Jurkat, Clone E6-1 (cell line): ENCODE results near the gene CBX3.

Experiments used
- DNase-seq: peaks from one replicate; pipeline ENCODE4 v3.0.0-alpha.2; 2011; ENCODE audit warnings: low read depth, low spot score
- H3K4me3 ChIP-seq: 2 replicates; pipeline ENCODE4 v1.5.1; 2011; ENCODE audit warnings: mild to moderate bottlenecking, low read length, control low read depth, moderate library complexity

The CBX3 gene

DNA sequence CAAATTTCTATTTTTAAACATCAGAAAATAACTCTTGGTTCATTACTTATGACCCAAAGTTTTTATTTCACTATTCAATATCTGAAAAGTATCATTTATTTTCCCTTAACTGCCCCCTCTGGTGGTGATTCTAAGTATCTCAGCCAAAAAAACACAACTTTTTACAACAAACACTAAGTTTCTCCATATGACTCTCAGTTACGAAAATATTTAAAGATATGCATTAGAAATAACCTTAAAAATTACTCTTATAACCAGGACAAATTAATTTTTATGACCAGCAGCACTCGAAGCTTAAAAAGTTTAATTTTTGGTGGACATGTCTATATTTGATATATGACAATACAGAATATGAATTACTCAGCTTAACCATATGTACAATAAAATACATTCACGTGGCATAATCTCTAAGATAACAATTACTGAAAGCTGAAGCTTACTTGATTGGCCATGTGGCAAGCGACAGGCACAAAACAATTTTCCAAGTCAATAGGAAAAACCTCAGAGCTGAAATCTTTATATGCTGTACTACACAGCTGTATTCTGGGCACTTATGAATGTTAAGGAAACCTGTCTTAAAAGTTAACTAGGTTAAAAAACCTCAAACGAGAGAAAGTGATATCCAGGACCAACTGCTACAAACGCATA lies 3.3 kb upstream of the CBX3 start:
- DNase-seq: no peak
- peak overlapping the region; percentile 96 for H3K4me3 ChIP-seq

DNA sequence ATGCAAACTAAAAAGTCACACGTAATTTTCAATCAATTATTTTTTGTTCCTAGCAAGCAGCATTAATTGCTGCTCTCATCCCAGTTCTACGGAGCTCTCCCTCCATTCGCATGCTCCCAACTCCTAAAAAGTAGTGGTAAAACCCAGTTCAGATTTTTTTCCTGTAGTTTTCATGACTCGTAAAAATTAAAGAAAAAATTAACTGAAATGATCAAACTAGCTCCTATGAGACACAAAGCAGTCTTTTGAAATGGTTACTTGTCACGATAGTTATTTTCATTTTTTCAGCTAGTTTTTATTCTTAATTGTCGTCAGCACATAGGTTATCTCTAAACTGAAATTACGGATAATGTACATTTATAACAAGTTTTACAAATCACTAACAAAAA lies 2.8 kb upstream of the CBX3 start:
- H3K4me3 ChIP-seq: peak overlapping the region; percentile 96
- no peak for DNase-seq

- peak; percentile 52 for DNase-seq
- H3K4me3 ChIP-seq: peak overlapping the region; percentile 96
Measured at GRCh38 chr7:26199301-26200037, 2.1 kb upstream of the CBX3 start.

GRCh38 chr7:26200038-26200443 lies 1.5 kb upstream of the CBX3 start:
- DNase-seq: peak; percentile 62
- H3K4me3 ChIP-seq: peak overlapping the region; percentile 96

DNA sequence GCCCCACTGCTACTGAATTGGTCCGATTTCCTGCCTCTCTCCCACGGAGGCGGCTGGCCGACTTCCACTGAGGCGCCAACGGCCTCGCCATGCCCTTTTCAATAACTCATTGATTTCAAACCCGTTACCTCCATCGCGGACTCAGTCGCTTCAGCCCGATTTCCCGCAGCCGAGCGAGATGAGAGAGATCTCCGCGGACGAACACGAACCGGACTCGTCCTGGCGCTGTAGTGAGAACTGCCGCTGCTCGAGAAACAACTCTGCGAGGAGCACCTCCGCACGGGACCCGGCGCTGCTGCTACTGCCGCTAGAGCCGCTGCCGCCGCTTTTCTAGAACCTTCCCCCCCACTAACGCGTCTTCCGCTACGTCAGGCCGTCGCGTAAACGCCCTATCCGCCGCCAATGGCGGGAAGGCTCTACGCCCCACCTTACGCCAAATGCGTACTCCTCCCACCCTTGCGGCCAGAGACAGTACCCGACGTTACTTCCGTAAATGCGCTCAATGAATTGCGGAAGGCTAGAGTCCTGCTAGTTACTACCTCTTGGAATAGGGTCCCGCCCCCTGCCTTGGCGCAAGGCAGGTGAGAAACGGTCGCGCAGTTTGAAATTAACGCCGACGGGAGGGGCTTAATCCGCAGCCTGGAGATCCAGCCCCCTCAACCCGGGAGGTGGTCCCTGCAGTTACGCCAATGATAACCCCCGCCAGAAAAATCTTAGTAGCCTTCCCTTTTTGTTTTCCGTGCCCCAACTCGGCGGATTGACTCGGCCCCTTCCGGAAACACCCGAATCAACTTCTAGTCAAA lies 900 bp upstream of the CBX3 start, which contains the start of gene HNRNPA2B1:
TSS of gene HNRNPA2B1 (minus strand) at position 303 of the 803 bp plus-strand sequence. CDS start at position 134, 169 bp downstream.
- peak within 1 kb of the TSS; percentile 96 for H3K4me3 ChIP-seq
- peak; percentile 98 for DNase-seq

DNA sequence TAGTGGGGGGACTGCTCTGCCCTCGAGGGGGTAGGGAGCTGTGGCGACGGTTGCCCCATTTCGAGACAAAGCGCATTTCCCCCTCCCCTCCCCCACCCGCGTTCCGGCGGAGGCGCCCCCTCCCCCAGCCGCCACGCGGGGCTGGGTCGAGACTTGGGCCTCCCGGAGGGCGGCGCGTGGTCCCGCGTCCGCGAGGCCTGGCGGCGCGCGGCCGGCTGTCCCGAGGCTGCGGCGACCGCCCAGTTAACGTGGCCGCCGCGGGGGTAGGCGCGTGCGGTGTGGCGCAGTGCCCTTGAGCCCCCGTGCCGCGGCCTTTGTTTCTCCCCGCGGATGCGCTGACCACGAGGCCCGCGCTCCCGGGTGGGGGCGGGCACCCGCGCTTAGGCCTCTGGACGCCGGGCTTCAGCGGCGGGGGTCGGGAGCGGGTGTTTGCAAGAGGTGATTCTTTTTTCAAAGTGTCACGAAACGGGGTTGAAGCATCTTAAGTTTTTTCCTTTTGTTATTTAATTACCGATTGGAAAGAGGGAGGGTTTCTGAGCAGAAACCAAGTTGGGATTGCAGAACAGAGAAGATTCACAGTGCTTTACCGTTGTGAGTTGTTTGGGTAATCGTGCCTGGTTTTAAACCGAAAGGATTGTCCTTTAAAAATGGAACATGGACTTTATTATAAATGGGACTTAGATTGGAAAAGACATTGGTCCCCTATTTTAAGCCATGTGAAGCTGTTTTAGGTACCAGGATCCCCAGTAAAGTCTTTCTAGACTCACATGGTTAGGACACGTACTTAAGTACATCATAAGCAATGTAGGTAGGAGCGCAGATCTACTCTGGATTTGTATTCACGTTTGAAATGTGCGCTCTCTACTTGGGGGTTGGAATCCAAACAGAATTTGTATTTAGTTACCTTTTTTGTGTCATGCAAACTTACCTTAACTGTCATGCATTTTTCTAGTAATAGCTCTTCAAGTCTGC lies 760 bp downstream of the CBX3 start:
- no peak for DNase-seq
- peak overlapping the region; percentile 61 for H3K4me3 ChIP-seq

DNA sequence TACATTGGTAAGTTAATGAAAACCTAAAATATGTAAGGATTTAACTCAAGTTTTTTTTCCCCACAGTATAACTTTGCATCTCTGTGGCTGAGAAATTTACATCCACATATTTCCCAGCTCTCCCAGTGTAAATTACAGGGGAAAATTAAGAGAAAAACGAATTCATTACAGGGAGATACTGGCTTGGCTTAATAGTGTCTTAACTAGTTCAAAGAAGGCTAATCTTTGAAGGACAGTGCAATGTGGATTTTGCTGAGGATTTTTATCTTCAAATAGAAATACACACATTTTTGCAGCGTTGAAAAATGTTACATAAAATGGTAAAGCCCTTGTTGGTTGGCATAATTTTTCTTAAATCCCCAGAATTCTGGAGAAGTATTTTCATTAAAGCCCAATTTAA lies 1.5 kb downstream of the CBX3 start:
- peak overlapping the region; percentile 61 for H3K4me3 ChIP-seq
- no peak for DNase-seq

- no peak for DNase-seq
- no peak overlapping the region for H3K4me3 ChIP-seq
Measured at GRCh38 chr7:26208040-26208439, 6.5 kb downstream of the CBX3 start.

- H3K4me3 ChIP-seq: no peak overlapping the region
- DNase-seq: no peak
Measured at GRCh38 chr7:26212921-26213718, 11.6 kb downstream of the CBX3 start.

- no peak overlapping the region for H3K4me3 ChIP-seq
- DNase-seq: no peak
Measured at GRCh38 chr7:26213807-26214515, 12.4 kb downstream of the CBX3 start.

DNA sequence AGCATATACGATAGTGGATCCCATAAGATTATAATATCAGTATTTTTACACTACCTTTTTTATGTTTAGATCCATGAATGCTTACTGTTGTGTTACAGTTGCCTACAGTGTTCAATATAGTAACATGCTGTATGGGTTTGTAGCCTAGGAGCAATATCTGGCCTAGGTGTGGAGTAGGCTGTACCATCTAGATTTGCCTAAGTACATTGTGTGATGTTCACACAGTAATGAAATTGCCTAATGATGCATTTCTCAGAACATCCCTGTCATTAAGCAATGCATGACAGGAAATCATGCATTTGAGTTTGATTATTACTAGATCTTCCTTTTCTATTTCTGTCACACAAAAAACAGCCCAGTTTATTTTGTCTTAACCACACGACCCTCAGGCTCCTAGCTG lies 14.5 kb downstream of the CBX3 start:
- no peak for DNase-seq
- no peak overlapping the region for H3K4me3 ChIP-seq

- no peak overlapping the region for H3K4me3 ChIP-seq
- DNase-seq: no peak
Measured at GRCh38 chr7:26224359-26224758, 22.8 kb downstream of the CBX3 start.

DNA sequence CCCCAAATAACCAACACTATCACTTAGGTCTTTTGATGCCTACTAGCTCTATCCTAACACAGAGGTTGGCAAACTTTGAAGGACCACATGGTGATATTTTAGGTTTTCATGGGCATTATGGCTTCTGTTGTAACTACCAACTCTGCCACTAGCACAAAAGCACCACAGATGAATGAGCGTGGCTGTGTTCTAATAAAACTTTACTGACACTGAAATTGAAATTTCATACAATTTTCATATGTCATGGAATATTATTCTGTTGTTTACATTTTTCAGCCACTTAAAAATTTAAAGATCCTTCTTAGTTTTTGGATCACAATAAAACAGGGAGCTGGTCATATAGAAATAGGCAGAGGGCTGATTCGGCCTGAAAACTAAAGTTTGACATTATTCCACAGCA lies 26.4 kb downstream of the CBX3 start:
- H3K4me3 ChIP-seq: no peak overlapping the region
- no peak for DNase-seq

GRCh38 chr7:26233902-26234511 lies 32.5 kb downstream of the CBX3 start:
- DNase-seq: no peak
- no peak overlapping the region for H3K4me3 ChIP-seq

DNA sequence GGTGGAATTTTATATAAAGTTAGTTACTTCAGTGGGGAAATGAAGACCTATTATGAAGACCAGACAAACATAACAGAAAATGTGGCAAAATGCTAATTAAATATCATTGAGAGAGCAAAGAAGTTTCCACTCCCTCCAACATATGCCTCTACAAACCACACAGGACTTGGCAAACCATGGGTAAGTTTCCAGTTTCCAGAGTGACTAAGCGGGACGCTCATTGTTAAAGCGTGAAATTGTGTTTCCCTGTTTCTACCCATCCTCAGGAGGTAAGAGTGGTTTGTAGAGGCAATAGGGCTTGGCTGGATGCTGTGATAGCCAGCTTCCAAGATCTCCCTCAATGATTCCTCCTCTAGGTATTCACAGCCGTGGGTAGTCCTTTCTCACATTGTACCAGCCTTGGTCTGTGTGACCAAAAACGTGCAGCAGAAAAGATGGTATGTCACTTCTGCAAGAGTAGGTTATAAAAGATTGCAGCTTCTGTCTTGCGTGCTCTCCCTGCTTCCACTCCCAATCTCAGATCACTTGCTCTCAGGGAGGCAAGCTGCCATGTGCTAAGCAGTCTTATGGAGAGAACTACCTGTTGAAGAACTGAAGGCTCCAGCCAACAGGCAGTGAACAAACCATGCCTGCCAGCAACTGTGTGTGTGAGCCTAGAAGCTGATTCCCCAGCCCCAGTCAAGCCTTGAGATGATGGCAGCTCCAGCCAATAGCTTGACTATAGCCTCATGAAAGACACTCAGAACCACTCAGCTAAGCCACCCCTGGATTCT lies 35.7 kb downstream of the CBX3 start:
- DNase-seq: no peak
- H3K4me3 ChIP-seq: no peak overlapping the region

- no peak overlapping the region for H3K4me3 ChIP-seq
- no peak for DNase-seq
Measured at GRCh38 chr7:26238032-26238431, 36.5 kb downstream of the CBX3 start.
